ENCODE measurements around the gene ADAM33.

The ADAM33 gene

GRCh38 chr20:3681931-3682781 lies at the start of gene ADAM33:
TSS of gene ADAM33 (minus strand) at chr20:3682010. CDS start at chr20:3682004, 6 bp downstream.
- DNase-seq (ENCODE audit: low read depth in 2 of 2): no peak

- no peak for DNase-seq (ENCODE audit: low read depth in 2 of 2)
Observed at GRCh38 chr20:3730803-3731672, 49.2 kb upstream of the ADAM33 start.

GRCh38 chr20:3729811-3730540 lies 48.2 kb upstream of the ADAM33 start:
- DNase-seq (ENCODE audit: low read depth in 2 of 2): no peak

- no peak for DNase-seq (ENCODE audit: low read depth in 2 of 2)
Observed at GRCh38 chr20:3729378-3729777, 47.6 kb upstream of the ADAM33 start.

GRCh38 chr20:3728876-3729275 lies 47.1 kb upstream of the ADAM33 start:
- no peak for DNase-seq (ENCODE audit: low read depth in 2 of 2)

GRCh38 chr20:3728354-3728753 lies 46.5 kb upstream of the ADAM33 start:
- no peak for DNase-seq (ENCODE audit: low read depth in 2 of 2)

- no peak for DNase-seq (ENCODE audit: low read depth in 2 of 2)
Observed at GRCh38 chr20:3727401-3728021, 45.7 kb upstream of the ADAM33 start.

GRCh38 chr20:3724356-3724755 lies 42.5 kb upstream of the ADAM33 start:
- DNase-seq (ENCODE audit: low read depth in 2 of 2): no peak

- no peak for DNase-seq (ENCODE audit: low read depth in 2 of 2)
Observed at GRCh38 chr20:3723284-3723683, 41.5 kb upstream of the ADAM33 start.

GRCh38 chr20:3721912-3722311 lies 40.1 kb upstream of the ADAM33 start:
- DNase-seq (ENCODE audit: low read depth in 2 of 2): no peak

GRCh38 chr20:3720626-3721025 lies 38.8 kb upstream of the ADAM33 start:
- DNase-seq (ENCODE audit: low read depth in 2 of 2): no peak

GRCh38 chr20:3720068-3720467 lies 38.3 kb upstream of the ADAM33 start:
- DNase-seq (ENCODE audit: low read depth in 2 of 2): no peak

GRCh38 chr20:3719046-3719445 lies 37.2 kb upstream of the ADAM33 start:
- no peak for DNase-seq (ENCODE audit: low read depth in 2 of 2)

- peak in 1 of 2 donors; percentile 19 for DNase-seq (ENCODE audit: low read depth in 2 of 2)
Observed at GRCh38 chr20:3716195-3716834, 34.5 kb upstream of the ADAM33 start.

- DNase-seq (ENCODE audit: low read depth in 2 of 2): no peak
Observed at GRCh38 chr20:3714092-3714491, 32.3 kb upstream of the ADAM33 start.

GRCh38 chr20:3712279-3712873 lies 30.6 kb upstream of the ADAM33 start, which contains the start of gene SIGLEC1:
TSS of gene SIGLEC1 (minus strand) at chr20:3712600. CDS start at chr20:3707128, 5,472 bp downstream.
- no peak for DNase-seq (ENCODE audit: low read depth in 2 of 2)

- DNase-seq (ENCODE audit: low read depth in 2 of 2): no peak
Observed at GRCh38 chr20:3711484-3711941, 29.7 kb upstream of the ADAM33 start.

- DNase-seq (ENCODE audit: low read depth in 2 of 2): peak; percentile 72 to 75
Observed at GRCh38 chr20:3710703-3711483, 29.1 kb upstream of the ADAM33 start.

GRCh38 chr20:3710011-3710466 lies 28.2 kb upstream of the ADAM33 start:
- no peak for DNase-seq (ENCODE audit: low read depth in 2 of 2)

- DNase-seq (ENCODE audit: low read depth in 2 of 2): no peak
Observed at GRCh38 chr20:3707508-3707899, 25.7 kb upstream of the ADAM33 start.
